Measurements from ENCODE around the gene ARHGAP10.

GRCh38 chr4:148029781-148030180, 297.9 kb downstream of the ARHGAP10 start:
- TF ChIP-seq GATA1 (IDR thresholded peaks at IDR 0.05; ENCODE audit: low read depth, low read length) (no peak), POLR2A (IDR thresholded peaks at IDR 0.05; ENCODE audit: low read length) (no peak)

All from erythroblast (primary cell).